ENCODE results near the gene STOX2. TPM values are rescaled to one million over a fixed set of nuclear protein-coding genes. Genes with fewer than 3 reads are reported as not detected.

The STOX2 gene
- total and polyA plus RNA-seq, 11 donors: 2.8 to 19.6 (median 13.1) TPM

- no peak overlapping the region for H3K27ac ChIP-seq
- TF ChIP-seq POLR2A (IDR thresholded peaks at IDR 0.05): no peak
- TF ChIP-seq CTCF (IDR thresholded peaks at IDR 0.05): no peak
- no peaks in the 10 kb centered on the region for H3K36me3 ChIP-seq
- H3K4me3 ChIP-seq: no peak overlapping the region
- WGBS, 4 donors: 91 to 96% (median 96%) methylated on average over 7 of the region's 7 CpGs
- ATAC-seq: no peak
- intact Hi-C loops (cut with DNase I): loop anchor here in 8 of 10 donors (2.0 to 10.0 kb wide), 7 partner anchors 78 to 151 kb away; partner anchors contain the start of gene STOX2 (in 8 of the 8)
- DNase-seq: no peak
- H3K9me3 ChIP-seq: no peaks in the 10 kb centered on the region
- peaks cover 0 to 66% (median 24%) of the 10 kb centered on the region in 12 donors for H3K4me1 ChIP-seq
- no peaks in the 10 kb centered on the region for H3K27me3 ChIP-seq
These were observed 80.7 kb downstream of the STOX2 start for GRCh38 chr4:183985786-183986185.

DNA sequence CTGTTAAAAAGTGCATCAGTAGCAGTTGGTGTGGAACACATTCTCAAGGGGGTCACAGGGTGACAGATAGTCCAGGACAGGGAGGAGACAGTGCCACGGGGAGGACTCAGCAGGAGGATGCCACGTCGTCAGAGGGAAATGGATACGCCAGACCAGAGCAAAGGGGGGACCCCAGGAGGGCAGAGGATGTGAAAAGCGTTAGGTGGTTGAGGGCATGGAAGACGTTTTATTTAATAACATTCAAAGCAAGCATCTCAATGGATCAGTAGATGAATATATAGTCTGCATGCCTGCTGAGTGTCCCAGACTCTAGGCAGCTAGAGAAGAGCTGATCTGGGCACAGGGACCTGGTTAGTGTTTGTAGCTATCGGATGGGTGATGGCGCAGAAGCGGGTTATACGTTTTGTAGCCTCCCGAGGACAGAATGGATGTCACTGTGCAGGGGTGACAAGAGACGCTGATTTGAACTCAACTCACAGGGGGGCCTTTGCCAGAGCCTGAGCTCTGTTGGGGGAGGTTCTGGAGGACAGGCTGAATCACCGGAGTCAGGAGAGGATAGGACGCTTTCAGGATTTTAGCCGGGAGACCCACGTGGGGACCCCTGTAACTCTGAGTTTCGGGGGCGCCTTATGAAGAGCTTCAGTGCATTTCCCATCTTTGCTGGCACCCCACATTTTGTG lies 81.3 kb downstream of the STOX2 start:
- H3K4me3 ChIP-seq: no peak overlapping the region
- no peak for ATAC-seq
- no peak for DNase-seq
- peak overlapping the region in 2 of 12 donors; percentile 87 to 94 for H3K27ac ChIP-seq
- intact Hi-C loops (cut with DNase I): loop anchor here in 8 of 10 donors (2.0 to 10.0 kb wide), 7 partner anchors 79 to 152 kb away; partner anchors contain the start of gene STOX2 (in 8 of the 8)
- no peaks in the 10 kb centered on the region for H3K36me3 ChIP-seq
- H3K4me1 ChIP-seq: peaks cover 0 to 66% (median 24%) of the 10 kb centered on the region in 12 donors
- H3K27me3 ChIP-seq: no peaks in the 10 kb centered on the region
- H3K9me3 ChIP-seq: no peaks in the 10 kb centered on the region
- WGBS, 4 donors: 90 to 91% (median 90%) methylated on average over 18 of the region's 18 CpGs
- TF ChIP-seq CTCF (IDR thresholded peaks at IDR 0.05) (no peak), POLR2A (IDR thresholded peaks at IDR 0.05) (no peak)

GRCh38 chr4:183986971-183987946 lies 82.2 kb downstream of the STOX2 start:
- no peaks in the 10 kb centered on the region for H3K9me3 ChIP-seq
- 33 to 44% (median 36%) methylated on average over 41 to 43 of the region's 43 CpGs for WGBS, 4 donors
- intact Hi-C loops (cut with DNase I): loop anchor here in 8 of 10 donors (2.0 to 10.0 kb wide), 7 partner anchors 80 to 152 kb away; partner anchors contain the start of gene STOX2 (in 8 of the 8)

More at GRCh38 chr4:183986971-183987946, 82.2 kb downstream of the STOX2 start:
- H3K27ac ChIP-seq: peak overlapping the region; percentile 63 to 94 (median 86)
- H3K27me3 ChIP-seq: no peaks in the 10 kb centered on the region
- DNase-seq: peak; percentile 69 to 88 (median 86)
- no peak for TF ChIP-seq CTCF (IDR thresholded peaks at IDR 0.05)
- TF ChIP-seq POLR2A (IDR thresholded peaks at IDR 0.05): no peak
- H3K4me1 ChIP-seq: peaks cover 0 to 68% (median 24%) of the 10 kb centered on the region in 12 donors
- H3K4me3 ChIP-seq: peak overlapping the region; percentile 12 to 56 (median 48)
- H3K36me3 ChIP-seq: no peaks in the 10 kb centered on the region
- ATAC-seq: peak; percentile 82 to 88 (median 84)
